DMS 273 (cell line): ENCODE measurements around the gene NSMF.

Experiments used
- DNase-seq: peaks from one replicate; lab custom pipeline; 2025; ENCODE audit not compliant: unreplicated experiment; lab: John Stamatoyannopoulos, UW

Gene NSMF

GRCh38 chr9:137449081-137449844 lies 9.9 kb downstream of the NSMF start:
- DNase-seq, result no peak

- DNase-seq, result no peak
Measured at GRCh38 chr9:137448602-137448962, 10.6 kb downstream of the NSMF start.

GRCh38 chr9:137447722-137448601 lies 11.2 kb downstream of the NSMF start:
- DNase-seq, result no peak

- DNase-seq, result no peak
Measured at GRCh38 chr9:137446851-137447471, 12.2 kb downstream of the NSMF start.

- peak; percentile 42 for DNase-seq
Measured at GRCh38 chr9:137445930-137446431, 13.2 kb downstream of the NSMF start.

- DNase-seq, result peak; percentile 86
Measured at GRCh38 chr9:137445275-137445807, 13.8 kb downstream of the NSMF start.

GRCh38 chr9:137444106-137444790 lies 14.9 kb downstream of the NSMF start:
- no peak for DNase-seq

- no peak for DNase-seq
Measured at GRCh38 chr9:137441935-137442321, 17.2 kb downstream of the NSMF start.

- DNase-seq, result peak; percentile 75
Measured at GRCh38 chr9:137441289-137441934, 17.7 kb downstream of the NSMF start, which contains the start of gene ENTPD8. ENTPD8 (minus strand) TSS chr9:137441357; CDS start chr9:137438285, 3,072 bp downstream.

GRCh38 chr9:137439158-137439714 lies 19.9 kb downstream of the NSMF start:
- DNase-seq, result peak; percentile 59

- DNase-seq, result no peak
Measured at GRCh38 chr9:137438591-137439157, 20.5 kb downstream of the NSMF start.

GRCh38 chr9:137437691-137438590 lies 21.2 kb downstream of the NSMF start:
- no peak for DNase-seq

GRCh38 chr9:137436761-137437600 lies 22.2 kb downstream of the NSMF start:
- DNase-seq, result no peak

GRCh38 chr9:137435980-137436760 lies 23.0 kb downstream of the NSMF start:
- no peak for DNase-seq

- DNase-seq, result no peak
Measured at GRCh38 chr9:137435381-137435891, 23.7 kb downstream of the NSMF start.
